Stomach (tissue), 9 donors: ENCODE results near the gene LY6G5C. TPM values are rescaled to one million over a fixed set of nuclear protein-coding genes. Genes with fewer than 3 reads are reported as not detected.

Experiments
- DNase-seq, 2 donors: peaks; one replicate each; pipeline versions ENCODE4 v3.0.0 to v3.0.0-alpha.2; 2013 to 2019
- H3K27ac ChIP-seq, 5 donors: fragments of 200-600 bp in 4 of 5; sonication (generic) in 4 of 5; one replicate each; pipeline ENCODE4 v1.5.1; 2013 to 2019; ENCODE audit warnings: mild to moderate bottlenecking in 1 of 5, moderate library complexity in 1 of 5
- H3K27me3 ChIP-seq, 3 donors: fragments of 200-600 bp; sonication (generic); one replicate each; pipeline ENCODE4 v1.5.1; 2017 to 2019; ENCODE audit warnings: mixed run types in 1 of 3
- H3K36me3 ChIP-seq, 4 donors: fragments of 200-600 bp; sonication (generic); 1 replicate in 3 of 4; 2 replicates in 1 of 4; pipeline ENCODE4 v1.5.1; 2016 to 2019
- H3K4me1 ChIP-seq, 4 donors: fragments of 200-600 bp; sonication (generic); one replicate each; pipeline ENCODE4 v1.5.1; 2016 to 2019
- H3K4me3 ChIP-seq, 4 donors: fragments of 200-600 bp; sonication (generic) in 3 of 4; one replicate each; pipeline ENCODE4 v1.5.1; 2016 to 2019; ENCODE audit warnings: mild to moderate bottlenecking in 1 of 4
- H3K9me3 ChIP-seq, 4 donors: fragments of 200-600 bp; sonication (generic); one replicate each; pipeline ENCODE4 v1.5.1; 2016 to 2019
- EP300 ChIP-seq: sonication (generic); formaldehyde crosslinking; IDR thresholded peaks from one replicate; pipeline ENCODE4 v1.6.1; 2017; ENCODE audit warnings: antibody characterized with exemption
- POLR2A ChIP-seq, 4 donors: fragments of 450-650 bp; IDR thresholded peaks; one replicate each; pipeline ENCODE4 v1.6.1; 2016; ENCODE audit warnings: antibody characterized with exemption in 4 of 4, control low read depth in 2 of 4, mild to moderate bottlenecking in 1 of 4, moderate library complexity in 1 of 4
- POLR2AphosphoS5 ChIP-seq, 3 donors: sonication (generic); formaldehyde crosslinking; IDR thresholded peaks; one replicate each; pipeline ENCODE4 v1.6.1; 2016; ENCODE audit warnings: antibody characterized with exemption in 3 of 3
- WGBS, 5 donors: extraction: QIAGEN DNeasy Blood & Tissue Kit in 3 of 5; methylation state at CpG; one replicate each; pipeline versions ENCODE4 v1.1.5 to v1.1.7; 2013 to 2018; 5-methylcytosine and 5-hydroxymethylcytosine counted together
- intact Hi-C: fragments of 100-400 bp; cut with DNase I; formaldehyde crosslinking; loops from one replicate; pipeline ENCODE4 v1.15.1; 2023; ENCODE audit warnings: low total_unique reads
- polyA plus RNA-seq, 3 donors: library from polyadenylated mRNA; stranded (reverse); fragments of 200-250 nt; gene quantifications; one replicate each; pipeline ENCODE4 v1.2.3, GENCODE V29; 2013
- total RNA-seq, 5 donors: library from RNA; depleted of rRNA; stranded (reverse); fragments of >200 nt; gene quantifications; one replicate each; pipeline versions ENCODE4 v1.1.0 to v1.2.3, GENCODE V29; 2014 to 2016
- TF ChIP-seq, protein P1 (sequence below), 7 experiments: fragments of 450-650 bp in 4 of 7; fragments of 200-600 bp in 3 of 7; sonication (generic) in 3 of 7; IDR thresholded peaks; one replicate each; pipeline ENCODE4 v1.5.1; 2016 to 2019; ENCODE audit warnings: antibody characterized with exemption in 7 of 7, control low read depth in 2 of 7, mild to moderate bottlenecking in 1 of 7
- donor health status: healthy with polysubstance abuse.
- donor health status: Bipolar disorder and iron deficiency.
- donor health status: healthy.

Gene LY6G5C
- total and polyA plus RNA-seq, 8 donors, result 1.8 to 4.9 (median 2.7) TPM; not detected in 5

DNA sequence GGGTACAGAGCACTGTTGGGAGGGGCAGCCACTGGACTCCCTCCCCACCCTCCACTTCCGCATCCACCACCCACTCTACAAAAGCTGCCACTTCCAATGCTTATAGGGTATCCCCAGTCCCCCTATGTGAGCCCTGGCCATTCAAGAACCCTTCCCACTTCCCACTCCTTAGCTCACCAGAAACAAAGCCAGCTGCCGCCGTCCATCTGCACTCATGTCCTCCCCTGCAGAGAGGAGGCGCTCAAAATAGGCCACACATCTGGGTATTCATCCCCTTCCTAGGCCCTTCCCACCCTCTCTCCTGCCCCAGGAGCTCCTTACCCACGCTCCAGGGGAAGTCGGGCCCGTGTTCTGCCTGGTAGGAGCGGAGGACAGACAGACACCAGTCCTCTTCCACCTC, 6.5 kb upstream of the LY6G5C start:
- H3K36me3 ChIP-seq, result peaks cover 56 to 81% (median 77%) of the 10 kb centered on the region in 4 donors

DNA sequence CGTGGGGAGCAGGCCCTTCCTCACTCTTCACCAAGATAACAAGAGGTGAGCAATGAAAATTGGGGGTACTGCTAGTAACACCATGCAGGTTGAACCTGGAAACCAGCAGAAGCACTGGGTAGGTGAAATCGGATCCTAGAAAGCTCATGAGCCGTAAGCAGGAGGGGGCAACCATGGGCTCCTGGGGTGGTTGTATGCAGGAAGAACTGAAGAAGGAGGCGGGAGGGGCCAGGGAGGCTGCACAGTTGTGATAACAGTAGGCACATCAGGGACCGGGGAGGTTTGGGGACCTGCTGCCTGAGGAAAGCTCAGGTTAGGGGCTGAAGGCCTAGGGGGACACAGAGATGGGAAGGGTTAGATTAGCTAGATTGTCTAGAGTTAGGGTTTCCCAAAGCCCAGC, 5.6 kb upstream of the LY6G5C start:
- TF ChIP-seq, protein P1, sequence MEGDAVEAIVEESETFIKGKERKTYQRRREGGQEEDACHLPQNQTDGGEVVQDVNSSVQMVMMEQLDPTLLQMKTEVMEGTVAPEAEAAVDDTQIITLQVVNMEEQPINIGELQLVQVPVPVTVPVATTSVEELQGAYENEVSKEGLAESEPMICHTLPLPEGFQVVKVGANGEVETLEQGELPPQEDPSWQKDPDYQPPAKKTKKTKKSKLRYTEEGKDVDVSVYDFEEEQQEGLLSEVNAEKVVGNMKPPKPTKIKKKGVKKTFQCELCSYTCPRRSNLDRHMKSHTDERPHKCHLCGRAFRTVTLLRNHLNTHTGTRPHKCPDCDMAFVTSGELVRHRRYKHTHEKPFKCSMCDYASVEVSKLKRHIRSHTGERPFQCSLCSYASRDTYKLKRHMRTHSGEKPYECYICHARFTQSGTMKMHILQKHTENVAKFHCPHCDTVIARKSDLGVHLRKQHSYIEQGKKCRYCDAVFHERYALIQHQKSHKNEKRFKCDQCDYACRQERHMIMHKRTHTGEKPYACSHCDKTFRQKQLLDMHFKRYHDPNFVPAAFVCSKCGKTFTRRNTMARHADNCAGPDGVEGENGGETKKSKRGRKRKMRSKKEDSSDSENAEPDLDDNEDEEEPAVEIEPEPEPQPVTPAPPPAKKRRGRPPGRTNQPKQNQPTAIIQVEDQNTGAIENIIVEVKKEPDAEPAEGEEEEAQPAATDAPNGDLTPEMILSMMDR (IDR thresholded peaks at IDR 0.05), result no peak
- TF ChIP-seq POLR2AphosphoS5 (IDR thresholded peaks at IDR 0.05) (no peak), EP300 (no peak), POLR2A (IDR thresholded peaks at IDR 0.05) (no peak)
- intact Hi-C loops, result loop anchor here (10.0 kb wide), 1 partner anchor 78 kb away; the partner anchor contains the start of gene SAPCD1
- WGBS, 5 donors, result 76 to 88% (median 81%) methylated on average over 5 of the region's 5 CpGs
- Histone ChIP-seq H3K4me1 (peaks cover 9 to 44% (median 26%) of the 10 kb centered on the region in 4 donors), H3K4me3 (no peak overlapping the region), H3K27me3 (no peaks in the 10 kb centered on the region), H3K36me3 (peaks cover 49 to 73% (median 69%) of the 10 kb centered on the region in 4 donors), H3K27ac (no peak overlapping the region), H3K9me3 (no peaks in the 10 kb centered on the region)
- no peak for DNase-seq

More for the DNA sequence above, 6.5 kb upstream of the LY6G5C start:
- 83 to 94% (median 84%) methylated on average over 8 of the region's 8 CpGs for WGBS, 5 donors
- H3K27me3 ChIP-seq, result no peaks in the 10 kb centered on the region
- no peak overlapping the region for H3K4me3 ChIP-seq
- no peak for DNase-seq
- no peaks in the 10 kb centered on the region for H3K9me3 ChIP-seq
- no peak overlapping the region for H3K27ac ChIP-seq
- no peak for TF ChIP-seq POLR2A (IDR thresholded peaks at IDR 0.05)
- no peak for TF ChIP-seq EP300
- TF ChIP-seq, protein P1 (IDR thresholded peaks at IDR 0.05), result no peak
- TF ChIP-seq POLR2AphosphoS5 (IDR thresholded peaks at IDR 0.05), result no peak
- H3K4me1 ChIP-seq, result peaks cover 4 to 36% (median 21%) of the 10 kb centered on the region in 4 donors
- intact Hi-C loops, result loop anchor here (10.0 kb wide), 1 partner anchor 77 kb away; the partner anchor contains the start of gene SAPCD1

DNA sequence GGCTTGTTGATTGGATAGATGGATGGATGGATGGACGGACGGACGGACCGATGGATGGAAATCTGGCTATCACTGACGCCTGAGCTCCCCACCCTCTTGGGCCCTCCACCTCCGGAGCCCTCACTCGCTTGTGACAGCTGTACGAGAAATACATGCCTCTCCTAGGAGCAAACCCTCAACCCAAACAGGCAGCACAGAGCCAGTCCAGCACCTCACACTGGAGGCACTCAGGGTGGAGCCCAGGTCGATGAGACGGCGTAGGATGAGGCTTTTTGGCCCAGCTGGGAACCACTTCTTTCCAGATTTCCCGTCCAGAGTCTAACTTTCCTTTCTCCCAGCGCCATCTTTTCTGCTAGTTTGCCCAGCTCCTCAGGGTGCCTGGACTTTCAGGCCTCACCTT, 2.7 kb upstream of the LY6G5C start:
- Histone ChIP-seq H3K36me3 (peaks cover 22 to 44% (median 40%) of the 10 kb centered on the region in 4 donors), H3K4me3 (peak overlapping the region in 3 of 4 donors; percentile 30 to 38 (median 38)), H3K27me3 (no peaks in the 10 kb centered on the region), H3K4me1 (peaks cover 11 to 39% (median 28%) of the 10 kb centered on the region in 4 donors), H3K27ac (peak overlapping the region in 4 of 5 donors; percentile 24 to 66 (median 53)), H3K9me3 (no peaks in the 10 kb centered on the region)
- TF ChIP-seq EP300 (no peak), POLR2AphosphoS5 (IDR thresholded peaks at IDR 0.05) (no peak)
- TF ChIP-seq, protein P1 (IDR thresholded peaks at IDR 0.05), result no peak
- DNase-seq, result peak in 1 of 2 donors; percentile 46
- intact Hi-C loops, result loop anchor here (10.0 kb wide), 1 partner anchor 81 kb away; the partner anchor contains the start of gene SAPCD1
- 53 to 73% (median 54%) methylated on average over 13 of the region's 13 CpGs for WGBS, 5 donors

DNA sequence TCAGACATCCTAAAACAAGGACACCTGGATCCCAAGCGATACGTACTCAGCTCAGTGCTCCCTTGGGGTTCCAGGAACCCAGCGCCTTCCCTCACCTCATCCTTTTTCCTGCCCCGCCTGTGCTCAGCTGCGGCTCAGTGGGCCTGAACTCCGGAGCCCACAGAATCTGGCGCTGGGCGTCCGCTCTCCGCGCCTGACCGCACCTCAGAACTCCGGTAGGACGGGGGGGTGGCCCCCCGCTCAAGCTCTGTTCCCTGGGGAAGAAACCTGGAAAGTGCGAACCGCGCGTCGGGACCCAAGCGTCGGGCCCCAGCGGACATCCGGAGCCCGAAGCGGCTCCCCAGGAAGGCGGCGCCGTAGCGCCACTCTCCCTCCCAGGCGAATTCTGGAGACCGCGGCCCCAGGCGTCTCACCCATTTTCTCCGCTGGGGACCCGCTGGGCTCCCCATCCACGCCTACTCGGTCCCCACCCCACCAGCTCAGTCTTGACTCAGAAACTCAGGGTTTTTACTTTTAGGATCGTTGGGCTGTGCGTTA, 336 bp upstream of the LY6G5C start:
- TF ChIP-seq, protein P1 (IDR thresholded peaks at IDR 0.05), result peak in 1 of 7 experiments; percentile 9
- TF ChIP-seq POLR2A (IDR thresholded peaks at IDR 0.05), result no peak
- intact Hi-C loops, result loop anchor here (10.0 kb wide), 1 partner anchor 84 kb away; the partner anchor contains the start of gene SAPCD1
- 0 to 1% (median 0%) methylated on average over 11 to 40 of the region's 40 CpGs for WGBS, 5 donors

More for the DNA sequence above, 336 bp upstream of the LY6G5C start:
- peak overlapping the region; percentile 61 to 85 (median 79) for H3K27ac ChIP-seq
- H3K4me1 ChIP-seq, result peaks cover 11 to 39% (median 28%) of the 10 kb centered on the region in 4 donors
- no peaks in the 10 kb centered on the region for H3K9me3 ChIP-seq
- H3K4me3 ChIP-seq, result peak overlapping the region; percentile 53 to 55 (median 54)
- DNase-seq, result peak; percentile 45 to 75
- H3K27me3 ChIP-seq, result no peaks in the 10 kb centered on the region
- H3K36me3 ChIP-seq, result peaks cover 0 to 20% (median 16%) of the 10 kb centered on the region in 4 donors
